Measurements from ENCODE around the gene FBLN5.

The FBLN5 gene

DNA sequence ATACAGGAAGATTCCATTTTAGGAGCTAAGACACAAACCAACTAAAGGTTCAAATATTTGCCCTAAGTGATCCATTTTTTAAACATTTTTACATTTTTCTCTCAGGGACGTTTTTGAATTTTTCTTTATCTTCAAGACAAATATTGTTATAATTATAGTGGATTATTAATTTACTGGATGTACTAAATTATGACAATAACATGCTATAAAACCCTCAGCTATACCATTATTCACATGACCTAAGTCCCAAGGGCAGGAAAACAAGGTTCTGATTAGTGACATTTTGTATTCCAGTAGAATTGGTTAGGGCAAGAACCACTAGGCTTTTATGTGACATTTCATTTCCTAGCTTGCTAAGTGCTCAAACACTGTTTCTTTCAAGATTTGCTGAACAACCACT is 16.5 kb upstream of the FBLN5 start:
- in situ Hi-C loops (cut with MboI; ENCODE audit: low pct_unique_long_range_greater_than_20kb, low sequenced_read_pairs, unreplicated experiment) = no loop called here
- TF ChIP-seq, protein P1, sequence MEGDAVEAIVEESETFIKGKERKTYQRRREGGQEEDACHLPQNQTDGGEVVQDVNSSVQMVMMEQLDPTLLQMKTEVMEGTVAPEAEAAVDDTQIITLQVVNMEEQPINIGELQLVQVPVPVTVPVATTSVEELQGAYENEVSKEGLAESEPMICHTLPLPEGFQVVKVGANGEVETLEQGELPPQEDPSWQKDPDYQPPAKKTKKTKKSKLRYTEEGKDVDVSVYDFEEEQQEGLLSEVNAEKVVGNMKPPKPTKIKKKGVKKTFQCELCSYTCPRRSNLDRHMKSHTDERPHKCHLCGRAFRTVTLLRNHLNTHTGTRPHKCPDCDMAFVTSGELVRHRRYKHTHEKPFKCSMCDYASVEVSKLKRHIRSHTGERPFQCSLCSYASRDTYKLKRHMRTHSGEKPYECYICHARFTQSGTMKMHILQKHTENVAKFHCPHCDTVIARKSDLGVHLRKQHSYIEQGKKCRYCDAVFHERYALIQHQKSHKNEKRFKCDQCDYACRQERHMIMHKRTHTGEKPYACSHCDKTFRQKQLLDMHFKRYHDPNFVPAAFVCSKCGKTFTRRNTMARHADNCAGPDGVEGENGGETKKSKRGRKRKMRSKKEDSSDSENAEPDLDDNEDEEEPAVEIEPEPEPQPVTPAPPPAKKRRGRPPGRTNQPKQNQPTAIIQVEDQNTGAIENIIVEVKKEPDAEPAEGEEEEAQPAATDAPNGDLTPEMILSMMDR (IDR thresholded peaks at IDR 0.05; ENCODE audit: extremely low read depth, insufficient read depth, missing control alignments) = no peak
- DNase-seq (ENCODE audit: low spot score) = no peak

DNA sequence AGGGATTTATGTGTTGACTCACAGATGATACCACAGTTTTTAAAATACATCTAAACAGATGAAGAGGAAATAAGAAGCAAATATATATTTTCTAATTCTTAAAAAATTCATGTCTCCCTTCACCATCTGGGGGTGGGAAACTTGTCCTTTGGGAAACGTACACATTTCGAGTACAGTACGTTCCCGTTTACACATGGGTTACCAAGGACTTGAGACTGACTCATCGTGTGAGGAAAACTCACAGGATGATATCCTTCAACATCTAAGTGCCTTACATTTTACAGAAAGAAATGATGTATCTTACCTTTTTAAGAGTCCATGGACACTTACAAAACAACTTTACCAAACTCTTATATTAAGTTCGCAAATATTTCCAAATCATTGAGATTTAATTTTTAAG is 16.0 kb upstream of the FBLN5 start:
- in situ Hi-C loops (cut with MboI; ENCODE audit: low pct_unique_long_range_greater_than_20kb, low sequenced_read_pairs, unreplicated experiment) = no loop called here
- DNase-seq (ENCODE audit: low spot score) = no peak
- TF ChIP-seq, protein P1 (IDR thresholded peaks at IDR 0.05; ENCODE audit: extremely low read depth, insufficient read depth, missing control alignments) = no peak

DNA sequence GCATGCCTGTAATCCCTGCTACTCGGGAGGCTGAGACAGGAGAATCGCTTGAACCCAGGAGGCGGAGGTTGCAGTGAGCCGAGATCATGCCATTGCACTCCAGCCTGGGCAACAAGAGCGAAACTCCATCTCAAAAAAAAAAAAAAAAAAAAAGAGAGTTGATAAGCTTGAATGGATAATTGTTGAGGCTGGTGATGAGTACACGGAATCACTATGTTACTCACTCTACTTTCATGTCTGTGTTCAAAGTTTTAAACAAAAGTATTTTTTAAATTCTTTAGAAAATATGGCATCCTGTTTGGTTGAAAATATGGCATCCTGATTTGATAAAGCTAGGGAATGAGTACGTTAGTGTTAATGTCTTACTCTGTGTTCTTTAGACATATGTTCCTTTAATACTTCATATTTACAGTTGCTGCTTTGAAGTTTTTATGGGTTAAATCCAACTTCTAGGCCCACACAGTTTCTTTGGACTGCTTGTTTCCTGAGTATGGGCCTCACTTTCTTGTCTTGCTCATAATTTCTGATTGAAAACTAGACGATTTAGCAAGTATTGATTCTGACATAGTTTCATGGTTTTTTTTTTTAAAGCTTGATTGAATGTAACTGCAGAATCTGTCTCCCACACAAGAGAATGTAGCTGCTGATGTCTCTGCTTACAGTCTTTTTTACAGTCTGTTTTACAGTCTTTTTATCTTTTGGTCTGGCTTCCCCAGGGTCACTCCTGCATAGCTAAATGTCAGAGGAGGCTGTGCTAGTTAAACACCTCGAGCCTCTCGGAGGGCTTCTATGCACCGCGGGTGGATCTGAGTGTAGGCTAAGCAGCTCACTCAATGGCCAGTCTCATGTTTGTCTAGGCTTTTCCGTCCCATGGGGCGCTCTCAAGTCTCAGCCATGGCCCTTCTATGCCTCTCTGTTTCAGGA is 14.1 kb upstream of the FBLN5 start:
- in situ Hi-C loops (cut with MboI; ENCODE audit: low pct_unique_long_range_greater_than_20kb, low sequenced_read_pairs, unreplicated experiment) = no loop called here
- DNase-seq (ENCODE audit: low spot score) = no peak
- TF ChIP-seq, protein P1 (IDR thresholded peaks at IDR 0.05; ENCODE audit: extremely low read depth, insufficient read depth, missing control alignments) = no peak

DNA sequence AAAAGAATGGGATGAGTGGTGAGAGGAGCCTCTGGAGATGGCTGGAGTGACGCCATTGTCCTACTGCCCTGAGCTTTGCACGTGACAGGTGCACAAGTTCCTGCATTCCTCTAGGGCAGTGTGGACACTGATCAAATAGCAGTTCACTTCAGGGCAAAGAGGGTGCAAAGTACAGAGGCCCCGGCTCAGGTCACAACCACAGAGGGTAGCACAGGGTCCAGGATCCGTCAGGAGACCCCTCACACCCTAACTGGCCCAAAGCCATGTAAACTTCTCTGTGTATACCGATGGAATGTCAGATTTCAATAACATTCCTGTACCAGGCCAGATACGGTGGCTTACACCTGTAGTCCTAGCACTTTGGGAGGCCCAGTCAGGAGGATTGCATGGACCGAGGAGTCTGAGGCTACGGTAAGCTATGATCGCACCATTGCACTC is 10.4 kb upstream of the FBLN5 start:
- in situ Hi-C loops (cut with MboI; ENCODE audit: low pct_unique_long_range_greater_than_20kb, low sequenced_read_pairs, unreplicated experiment) = no loop called here
- no peak for DNase-seq (ENCODE audit: low spot score)
- TF ChIP-seq, protein P1 (IDR thresholded peaks at IDR 0.05; ENCODE audit: extremely low read depth, insufficient read depth, missing control alignments) = no peak

GRCh38 chr14:91956616-91957015 is 9.1 kb upstream of the FBLN5 start:
- no peak for DNase-seq (ENCODE audit: low spot score)
- in situ Hi-C loops (cut with MboI; ENCODE audit: low pct_unique_long_range_greater_than_20kb, low sequenced_read_pairs, unreplicated experiment) = no loop called here
- TF ChIP-seq, protein P1 (IDR thresholded peaks at IDR 0.05; ENCODE audit: extremely low read depth, insufficient read depth, missing control alignments) = no peak

DNA sequence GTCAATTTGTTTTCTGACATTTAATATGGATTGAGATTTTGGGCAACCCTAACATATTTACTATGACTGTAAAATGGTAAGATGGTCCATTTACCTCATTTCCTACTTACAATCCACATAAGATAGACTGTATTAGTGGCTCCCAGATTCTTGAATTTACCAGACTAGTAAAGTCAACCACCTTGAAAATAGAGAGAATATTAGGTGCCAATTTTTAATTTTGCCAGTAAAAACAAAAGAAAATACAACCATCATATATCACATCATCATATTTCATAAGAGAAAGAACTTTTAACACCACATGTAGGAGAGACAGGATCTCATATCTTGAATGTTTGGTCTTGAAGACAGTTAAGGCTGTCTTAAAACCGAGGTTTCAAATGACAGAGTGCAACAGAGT is 7.7 kb upstream of the FBLN5 start:
- DNase-seq (ENCODE audit: low spot score) = no peak
- in situ Hi-C loops (cut with MboI; ENCODE audit: low pct_unique_long_range_greater_than_20kb, low sequenced_read_pairs, unreplicated experiment) = no loop called here
- TF ChIP-seq, protein P1 (IDR thresholded peaks at IDR 0.05; ENCODE audit: extremely low read depth, insufficient read depth, missing control alignments) = no peak
